Measurements from ENCODE around the gene EEF1A2.

DNA sequence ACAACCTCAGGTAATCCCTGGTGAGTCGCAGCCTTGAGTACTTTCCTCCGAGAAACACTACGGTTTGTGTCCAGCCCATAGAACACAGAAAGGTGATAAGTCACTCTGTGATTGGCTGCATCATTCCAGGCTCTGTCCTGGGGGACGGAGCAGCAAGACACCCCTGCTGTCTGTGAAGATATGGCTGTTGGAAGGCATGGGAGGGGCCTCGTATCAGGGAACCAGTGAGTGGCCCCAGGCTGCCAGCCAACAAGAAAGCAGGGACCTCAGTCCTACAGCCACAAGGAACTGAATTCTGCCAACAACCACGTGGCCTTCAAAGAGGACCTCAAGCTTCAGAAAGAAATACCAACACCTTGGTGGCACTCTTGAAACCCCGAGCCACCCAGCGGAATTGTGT lies 6.4 kb upstream of the EEF1A2 start:
- TF ChIP-seq, protein P1, sequence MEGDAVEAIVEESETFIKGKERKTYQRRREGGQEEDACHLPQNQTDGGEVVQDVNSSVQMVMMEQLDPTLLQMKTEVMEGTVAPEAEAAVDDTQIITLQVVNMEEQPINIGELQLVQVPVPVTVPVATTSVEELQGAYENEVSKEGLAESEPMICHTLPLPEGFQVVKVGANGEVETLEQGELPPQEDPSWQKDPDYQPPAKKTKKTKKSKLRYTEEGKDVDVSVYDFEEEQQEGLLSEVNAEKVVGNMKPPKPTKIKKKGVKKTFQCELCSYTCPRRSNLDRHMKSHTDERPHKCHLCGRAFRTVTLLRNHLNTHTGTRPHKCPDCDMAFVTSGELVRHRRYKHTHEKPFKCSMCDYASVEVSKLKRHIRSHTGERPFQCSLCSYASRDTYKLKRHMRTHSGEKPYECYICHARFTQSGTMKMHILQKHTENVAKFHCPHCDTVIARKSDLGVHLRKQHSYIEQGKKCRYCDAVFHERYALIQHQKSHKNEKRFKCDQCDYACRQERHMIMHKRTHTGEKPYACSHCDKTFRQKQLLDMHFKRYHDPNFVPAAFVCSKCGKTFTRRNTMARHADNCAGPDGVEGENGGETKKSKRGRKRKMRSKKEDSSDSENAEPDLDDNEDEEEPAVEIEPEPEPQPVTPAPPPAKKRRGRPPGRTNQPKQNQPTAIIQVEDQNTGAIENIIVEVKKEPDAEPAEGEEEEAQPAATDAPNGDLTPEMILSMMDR (IDR thresholded peaks at IDR 0.05): no peak
- no peak for TF ChIP-seq POLR2A (IDR thresholded peaks at IDR 0.05)
